Heart left ventricle (tissue), 13 donors: ENCODE results near the gene HLA-E.
"Not testable (repeated sequence)": the region's sequence is repeated elsewhere in the genome, so short reads cannot be mapped to it uniquely, and the experiment has no call there.

ENCODE experiments used
- CTCF ChIP-seq, 12 donors: fragments of 200-600 bp; sonication (generic) in 4 of 12; IDR thresholded peaks; one replicate each; pipeline versions ENCODE4 v1.5.0 to v1.8.0; 2018 to 2022; ENCODE audit warnings: antibody characterized with exemption in 12 of 12, mild to moderate bottlenecking in 5 of 12
- POLR2A ChIP-seq, 2 donors: fragments of 450-650 bp; IDR thresholded peaks; one replicate each; pipeline ENCODE4 v1.6.1; 2017; ENCODE audit warnings: antibody characterized with exemption in 2 of 2, mild to moderate bottlenecking in 2 of 2, moderate library complexity in 2 of 2
- donor health status: ischemic (EF 13 %, LVEDD 7.1; RV severe dilation, severe dysfunction).
- donor health status: DM: no; HTN: yes; CAD: no.
- donor health status: DM: no; HTN: no; CAD: no.
- donor health status: ischemic (EF 25% LVEDD 6.9; RV normal size, moderate dysfunction).
- donor health status: ischemic (EF 25% LVEDD 5.7; RV mildly dilated, moderate dysfunction).
- donor health status: ischemic (EF 35%, LVEDD 5.7; RV mildly dilated, moderate dysfunction).
- donor health status: nonischemic (EF 11% LVEDD 7.7; RV severe dilation, severe dysfunction).
- donor health status: DM: yes; HTN: yes; CAD: no.
- donor health status: PGD.
- donor health status: ischemic (EF 29% LVEDD 5.4; RV normal size, mild dysfunction).
- donor health status: nonischemic (EF 23%, LVEDD 6.1; RV moderate dilation, normal function).

GRCh38 chr6:30481965-30482644 lies 7.2 kb upstream of the HLA-E start:
- TF ChIP-seq CTCF (IDR thresholded peaks at IDR 0.05): peak; percentile 51 to 79 (median 70)
- TF ChIP-seq POLR2A (IDR thresholded peaks at IDR 0.05): not testable (repeated sequence)
